DOHH2 (cell line): ENCODE results near the gene FAM120A.
"Not testable (repeated sequence)": the region's sequence is repeated elsewhere in the genome, so short reads cannot be mapped to it uniquely, and the experiment has no call there.

Source experiments
- H3F3A ChIP-seq: fragments of 200-600 bp; sonication (generic), shearing (Covaris generic); 2 replicates; pipeline ENCODE4 v1.6.0; 2016; ENCODE audit warnings: antibody characterized with exemption, mild to moderate bottlenecking; ENCODE audit not compliant: control insufficient read depth, insufficient read depth
- H3K27ac ChIP-seq: fragments of 200-600 bp; sonication (generic); 2 replicates; pipeline ENCODE4 v1.5.1; 2014; ENCODE audit warnings: low read depth, mild to moderate bottlenecking, low read length, moderate library complexity
- H3K27me3 ChIP-seq: fragments of 200-600 bp; sonication (generic); 2 replicates; pipeline ENCODE4 v1.6.1; 2014; ENCODE audit warnings: mild to moderate bottlenecking, low read length, mixed read lengths; ENCODE audit not compliant: control insufficient read depth
- H3K36me3 ChIP-seq: fragments of 200-600 bp; sonication (generic); 2 replicates; pipeline ENCODE4 v1.6.1; 2014; ENCODE audit warnings: mild to moderate bottlenecking, low read length, moderate library complexity, mixed read lengths; ENCODE audit not compliant: control insufficient read depth
- H3K4me1 ChIP-seq: fragments of 200-600 bp; sonication (generic); 2 replicates; pipeline ENCODE4 v1.6.1; 2014; ENCODE audit warnings: mild to moderate bottlenecking, low read length, mixed read lengths; ENCODE audit not compliant: control insufficient read depth
- H3K4me2 ChIP-seq: fragments of 200-600 bp; sonication (generic); 2 replicates; pipeline ENCODE4 v1.6.0; 2014; ENCODE audit warnings: mild to moderate bottlenecking, low read length, moderate library complexity
- H3K4me3 ChIP-seq: fragments of 200-600 bp; sonication (generic); 2 replicates; pipeline ENCODE4 v1.5.1; 2014; ENCODE audit warnings: mild to moderate bottlenecking, low read length, mixed read lengths
- H3K79me2 ChIP-seq: fragments of 200-600 bp; sonication (generic); 2 replicates; pipeline ENCODE4 v1.6.1; 2014; ENCODE audit warnings: mild to moderate bottlenecking, low read length, mixed read lengths; ENCODE audit not compliant: control insufficient read depth
- H3K9me2 ChIP-seq: fragments of 200-600 bp; sonication (generic); replicated peaks from 2 replicates; pipeline ENCODE4 v1.6.1; 2014; ENCODE audit warnings: mild to moderate bottlenecking, low read length, mixed read lengths; ENCODE audit not compliant: control insufficient read depth
- H3K9me3 ChIP-seq: fragments of 200-600 bp; sonication (generic); 2 replicates; pipeline ENCODE4 v1.6.1; 2014; ENCODE audit warnings: antibody characterized with exemption, low read length, mixed read lengths; ENCODE audit not compliant: control insufficient read depth, insufficient read depth
- H4K20me1 ChIP-seq: fragments of 200-600 bp; sonication (generic); 2 replicates; pipeline ENCODE4 v1.6.0; 2014; ENCODE audit warnings: low read depth, mild to moderate bottlenecking, antibody characterized with exemption, low read length, moderate library complexity; ENCODE audit not compliant: control insufficient read depth, insufficient read depth
- CTCF ChIP-seq: fragments of 200-600 bp; sonication (generic); IDR thresholded peaks from one replicate; pipeline ENCODE4 v1.5.1; 2014; ENCODE audit warnings: antibody characterized with exemption, mild to moderate bottlenecking, low read depth, low read length; ENCODE audit not compliant: poor library complexity, severe bottlenecking
- EZH2phosphoT487 ChIP-seq: fragments of 200-600 bp; sonication (generic); IDR thresholded peaks from 2 replicates; pipeline ENCODE4 v1.6.1; 2017; ENCODE audit warnings: borderline replicate concordance, mild to moderate bottlenecking, antibody characterized with exemption, low read length, moderate library complexity, mixed read lengths

Gene FAM120A

GRCh38 chr9:93436218-93436617 lies 15.3 kb upstream of the FAM120A start:
- Histone ChIP-seq H3K36me3 (no peaks in the 10 kb centered on the region), H3K79me2 (no peaks in the 10 kb centered on the region), H3K27me3 (no peaks in the 10 kb centered on the region), H3K4me1 (peaks cover 7% of the 10 kb centered on the region), H3K9me3 (no peaks in the 10 kb centered on the region), H3K27ac (no peak overlapping the region), H3F3A (no peaks in the 10 kb centered on the region; the same call in 1 of the 2 replicates), H3K9me2 (no peaks in the 10 kb centered on the region), H3K4me3 (no peak overlapping the region), H4K20me1 (no peaks in the 10 kb centered on the region), H3K4me2 (no peak overlapping the region)
- no peak for TF ChIP-seq EZH2phosphoT487

DNA sequence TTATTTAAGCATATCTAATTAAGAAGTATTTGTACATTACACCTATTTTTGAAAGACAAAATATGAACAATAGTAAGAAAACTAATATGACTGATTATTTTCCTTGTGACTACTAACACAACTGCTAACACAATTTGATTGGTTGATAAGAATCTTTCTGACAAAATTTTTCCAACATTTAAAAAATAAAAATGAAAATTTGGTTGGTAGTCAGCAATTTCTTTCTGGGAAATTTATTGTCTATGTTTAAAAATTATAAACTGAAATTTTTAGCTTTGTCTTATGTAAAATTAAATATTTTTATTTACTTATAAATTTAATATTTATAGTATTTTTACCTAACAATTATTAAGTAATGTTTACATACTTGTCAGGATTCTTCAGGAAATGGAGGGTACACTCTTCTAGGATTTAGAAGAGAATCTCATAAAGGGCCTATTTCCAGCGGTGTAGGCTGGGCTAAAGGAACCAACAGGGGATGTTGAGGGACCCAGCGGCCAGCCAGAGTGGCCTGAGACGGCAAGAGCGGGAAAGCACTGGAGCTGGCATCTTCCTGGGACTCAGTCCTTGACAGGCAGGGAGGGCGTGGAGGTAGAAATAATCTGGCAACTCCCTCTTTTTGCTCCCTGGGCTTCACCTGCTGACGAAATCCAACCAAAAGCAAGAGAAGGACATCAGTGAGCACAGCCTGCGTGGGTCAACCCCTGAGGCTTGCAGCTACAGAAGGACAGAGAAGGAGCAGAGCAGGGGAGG lies 14.7 kb upstream of the FAM120A start:
- no peaks in the 10 kb centered on the region for H3K79me2 ChIP-seq
- no peaks in the 10 kb centered on the region for H4K20me1 ChIP-seq
- no peak overlapping the region for H3K27ac ChIP-seq
- H3K27me3 ChIP-seq: no peaks in the 10 kb centered on the region
- no peak overlapping the region for H3K4me2 ChIP-seq
- no peaks in the 10 kb centered on the region for H3K36me3 ChIP-seq
- no peaks in the 10 kb centered on the region for H3K9me2 ChIP-seq
- H3K4me3 ChIP-seq: no peak overlapping the region
- no peaks in the 10 kb centered on the region for H3K9me3 ChIP-seq
- TF ChIP-seq EZH2phosphoT487 (no peak), CTCF (no peak)
- H3K4me1 ChIP-seq: peaks cover 4% of the 10 kb centered on the region
- H3F3A ChIP-seq: no peaks in the 10 kb centered on the region; the same call in 1 of the 2 replicates

DNA sequence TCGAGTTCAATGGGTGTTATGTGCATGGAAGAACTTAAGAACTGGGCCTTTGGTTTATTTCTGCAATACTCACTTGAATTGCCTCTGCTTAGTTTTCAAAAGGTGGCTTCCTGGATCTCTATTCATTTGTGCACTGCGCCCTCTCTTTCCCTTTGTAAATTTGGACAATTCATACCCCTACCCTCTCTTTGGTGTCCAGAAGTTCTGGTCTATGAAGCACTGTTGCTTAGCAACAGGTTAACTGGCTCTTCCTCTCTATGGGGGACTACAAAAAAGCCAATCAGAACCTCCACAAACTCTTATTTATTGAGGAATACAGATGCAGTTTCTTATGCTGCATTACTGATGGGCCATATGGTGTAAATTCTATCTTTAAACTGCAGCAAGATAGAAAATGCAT lies 13.5 kb upstream of the FAM120A start:
- H4K20me1 ChIP-seq: no peaks in the 10 kb centered on the region
- H3K27me3 ChIP-seq: no peaks in the 10 kb centered on the region
- no peaks in the 10 kb centered on the region; the same call in 1 of the 2 replicates for H3K4me1 ChIP-seq
- H3K9me2 ChIP-seq: no peaks in the 10 kb centered on the region
- no peaks in the 10 kb centered on the region for H3K9me3 ChIP-seq
- peaks cover 3% of the 10 kb centered on the region; the same call in 1 of the 2 replicates for H3F3A ChIP-seq
- H3K79me2 ChIP-seq: no peaks in the 10 kb centered on the region
- no peak overlapping the region for H3K4me2 ChIP-seq
- H3K27ac ChIP-seq: no peak overlapping the region
- no peak overlapping the region for H3K4me3 ChIP-seq
- H3K36me3 ChIP-seq: no peaks in the 10 kb centered on the region
- TF ChIP-seq CTCF (no peak), EZH2phosphoT487 (no peak)

DNA sequence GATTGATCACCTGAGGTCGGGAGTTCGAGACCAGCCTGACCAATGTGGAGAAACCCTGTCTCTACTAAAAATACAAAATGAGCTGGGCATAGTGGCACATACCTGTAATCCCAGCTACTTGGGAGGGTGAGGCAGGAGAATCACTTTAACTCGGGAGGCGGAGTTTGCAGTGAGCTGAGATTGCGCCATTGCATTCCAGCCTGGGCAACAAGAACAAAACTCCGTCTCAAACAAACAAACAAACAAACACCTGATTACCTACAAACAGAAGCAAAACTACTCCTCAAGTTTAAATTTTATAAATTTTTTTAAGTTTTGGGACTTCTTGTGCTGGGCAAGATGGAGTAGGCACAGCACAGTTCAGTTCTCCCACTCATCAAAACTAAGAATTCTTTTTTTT lies 12.2 kb upstream of the FAM120A start:
- not testable (repeated sequence) for H4K20me1 ChIP-seq, H3K4me1 ChIP-seq, H3K9me3 ChIP-seq, H3K4me3 ChIP-seq, H3K9me2 ChIP-seq, H3K36me3 ChIP-seq, H3K79me2 ChIP-seq, H3K27me3 ChIP-seq, H3K4me2 ChIP-seq, H3K27ac ChIP-seq, H3F3A ChIP-seq
